ENCODE measurements around the gene PSMG3.
"Not testable (repeated sequence)": the region's sequence is repeated elsewhere in the genome, so short reads cannot be mapped to it uniquely, and the experiment has no call there.

The PSMG3 gene

DNA sequence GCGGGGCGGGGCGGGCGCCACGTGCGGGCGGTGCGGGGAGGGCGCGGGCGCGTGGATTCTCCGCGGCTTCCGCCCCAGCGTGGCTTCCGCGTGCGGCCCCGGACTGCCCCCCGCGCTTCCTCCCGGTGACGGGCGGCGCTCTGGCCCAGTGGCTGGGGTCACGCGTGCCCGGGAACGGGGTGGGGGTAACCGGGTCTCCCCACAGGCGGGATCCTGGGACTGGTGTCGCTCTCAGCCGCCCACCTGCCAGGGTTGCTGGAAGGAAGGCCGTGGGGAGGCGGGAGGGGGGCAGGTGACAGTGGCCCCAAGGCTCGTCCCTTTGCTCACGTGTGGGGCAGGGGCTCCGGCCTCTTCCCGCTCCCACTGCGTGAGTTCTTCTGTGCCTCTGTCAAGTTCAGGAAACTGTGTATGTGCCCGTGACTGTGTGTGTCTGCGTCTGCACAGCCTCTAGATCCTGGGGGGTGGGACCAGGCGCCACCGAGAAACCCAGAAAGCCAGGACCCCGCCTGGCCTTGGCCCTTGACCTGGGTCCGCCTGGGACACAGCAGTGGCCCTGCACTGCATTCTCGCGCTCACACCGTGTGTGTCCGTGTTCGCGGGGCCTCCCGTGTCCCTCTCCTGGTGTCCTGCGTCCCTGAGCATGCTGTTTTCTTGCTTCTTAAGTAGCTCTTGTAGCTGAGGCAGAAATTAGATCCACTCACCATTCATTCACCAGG, 38.4 kb downstream of the PSMG3 start:
- peak; percentile 43 to 59 (median 48) for DNase-seq

DNA sequence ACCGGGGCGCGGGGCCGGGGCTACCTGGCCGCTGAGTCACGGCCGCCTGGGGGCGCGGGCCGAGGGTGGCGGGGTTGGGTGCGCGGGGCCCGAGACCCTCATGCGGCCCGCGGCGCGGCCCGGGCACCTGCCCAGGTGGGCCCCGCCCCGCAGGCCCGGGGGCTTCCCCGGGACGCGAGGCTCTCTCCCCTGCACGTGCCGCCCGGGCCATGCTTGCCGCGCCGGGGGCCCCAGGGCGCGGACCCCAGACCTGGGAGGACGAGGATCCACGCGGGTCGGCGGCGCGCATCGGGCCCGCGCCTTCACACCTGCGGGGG, 38.9 kb downstream of the PSMG3 start:
- no peak for DNase-seq

DNA sequence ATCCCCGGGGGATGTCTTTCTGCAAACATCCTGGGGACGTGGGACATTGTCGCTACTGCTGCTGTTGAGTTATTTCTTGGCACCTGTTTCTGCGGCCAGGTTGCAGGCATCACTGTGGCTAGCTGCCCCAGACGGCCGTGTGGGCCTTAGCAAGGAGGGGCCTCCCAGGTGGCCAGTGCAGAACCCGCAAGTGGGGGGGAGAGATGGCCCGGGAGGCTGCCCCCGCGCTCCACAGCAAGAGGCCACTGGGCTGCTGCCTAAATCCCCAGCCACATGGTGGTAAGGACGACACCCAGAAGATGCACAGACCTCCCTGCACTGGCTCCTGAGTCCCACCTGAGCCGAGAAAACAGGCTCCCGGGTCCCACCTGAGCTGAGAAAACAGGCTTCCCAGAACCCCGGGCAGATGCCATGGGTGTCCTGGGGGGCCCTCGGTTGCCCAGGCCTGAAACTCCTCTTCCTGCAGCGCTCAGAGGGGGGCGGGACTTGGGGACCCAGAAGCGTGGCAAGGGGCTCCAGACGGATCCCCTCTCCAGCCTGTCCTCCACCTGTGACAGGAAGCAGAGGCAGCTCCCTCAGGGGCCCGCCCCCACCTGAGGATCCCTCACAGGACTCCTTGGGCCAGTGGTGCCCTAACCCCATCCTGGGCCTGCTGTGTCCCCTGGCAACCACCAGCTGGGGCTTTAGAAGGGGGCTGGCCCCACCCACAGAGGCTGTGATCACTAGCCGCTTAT, 40.3 kb downstream of the PSMG3 start:
- no peak for DNase-seq

DNA sequence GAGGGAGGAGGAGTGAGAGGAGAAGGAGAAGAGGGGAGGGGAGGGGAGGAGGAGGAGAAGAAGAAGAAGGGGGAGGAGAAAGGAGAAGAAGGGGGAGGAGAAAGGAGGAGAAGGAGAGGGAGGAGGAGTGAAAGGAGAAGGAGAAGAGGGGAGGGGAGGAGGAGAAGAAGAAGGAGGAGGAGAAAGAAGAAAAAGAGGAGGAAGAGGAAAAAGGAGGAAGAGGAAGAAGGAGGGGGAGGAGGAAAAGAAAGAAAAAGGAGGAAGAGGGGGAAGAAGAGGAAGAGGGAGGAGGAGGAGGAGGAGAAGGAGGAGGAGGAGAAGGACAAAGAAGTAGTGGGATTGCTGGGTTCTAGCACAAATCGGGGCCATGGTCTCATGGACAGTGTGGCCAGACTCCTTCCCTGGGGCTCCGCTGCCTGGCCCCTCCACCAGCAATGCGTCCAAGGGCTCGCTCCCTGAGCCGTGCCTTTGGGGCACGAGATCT, 43.5 kb downstream of the PSMG3 start:
- no peak for DNase-seq

DNA sequence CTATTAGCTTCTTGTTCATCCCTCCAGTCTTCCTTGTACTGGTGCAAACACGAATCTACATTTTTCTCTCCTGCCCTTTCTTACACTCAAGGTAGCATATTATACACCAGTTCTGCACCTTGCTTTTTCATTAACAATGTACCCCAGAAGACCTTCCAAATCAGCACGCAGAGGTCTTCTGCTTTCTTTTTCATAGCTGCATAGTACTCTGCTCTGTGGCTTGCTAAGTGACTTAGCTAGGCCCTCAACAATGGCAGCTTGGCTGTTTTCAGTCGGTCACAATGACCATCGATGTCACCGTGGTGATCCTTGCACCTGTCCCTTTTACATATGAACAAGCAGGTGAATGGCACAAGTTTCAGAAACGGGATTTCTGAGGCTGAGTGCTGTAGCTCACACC, 44.4 kb downstream of the PSMG3 start:
- no peak for DNase-seq

DNA sequence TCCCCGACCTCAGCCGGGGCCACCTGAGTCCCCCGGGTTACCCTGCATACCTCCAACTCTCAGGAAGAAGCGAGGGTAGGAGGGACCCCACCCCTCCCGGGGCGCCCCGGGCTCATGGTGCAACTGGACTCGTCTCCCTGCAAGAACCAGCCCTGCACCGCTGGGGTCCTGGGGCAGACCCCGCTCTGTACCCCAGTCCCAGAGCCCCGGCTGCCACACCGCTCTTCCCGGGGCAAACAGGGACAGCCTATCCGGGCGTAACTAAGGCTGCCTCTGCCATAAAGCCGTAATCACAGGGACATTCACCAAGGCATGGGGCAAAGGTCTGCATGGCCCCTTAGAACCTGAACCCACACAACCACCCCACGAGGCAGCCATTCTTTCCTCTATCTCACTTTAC, 46.0 kb downstream of the PSMG3 start:
- DNase-seq = no peak

DNA sequence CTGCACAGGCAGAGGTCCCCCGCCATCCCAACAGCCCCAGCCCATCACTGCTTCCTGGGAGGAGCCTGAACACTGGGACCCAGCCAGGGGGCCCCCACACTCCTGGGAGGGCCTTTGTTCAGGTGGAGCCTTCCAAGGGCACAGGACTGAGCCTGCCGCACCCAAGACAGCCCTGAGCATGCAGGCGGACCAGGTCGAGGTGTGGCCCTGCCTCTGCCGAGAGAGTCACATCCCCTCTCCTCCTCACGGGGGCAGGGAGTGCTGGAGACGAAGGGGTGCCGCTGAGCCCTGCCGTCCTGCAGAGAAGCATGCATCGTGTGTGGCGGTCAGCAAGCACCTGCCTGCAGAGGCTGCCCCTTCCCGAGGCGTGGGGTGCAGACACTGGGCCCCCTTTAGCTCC, 46.6 kb downstream of the PSMG3 start:
- DNase-seq = no peak

DNA sequence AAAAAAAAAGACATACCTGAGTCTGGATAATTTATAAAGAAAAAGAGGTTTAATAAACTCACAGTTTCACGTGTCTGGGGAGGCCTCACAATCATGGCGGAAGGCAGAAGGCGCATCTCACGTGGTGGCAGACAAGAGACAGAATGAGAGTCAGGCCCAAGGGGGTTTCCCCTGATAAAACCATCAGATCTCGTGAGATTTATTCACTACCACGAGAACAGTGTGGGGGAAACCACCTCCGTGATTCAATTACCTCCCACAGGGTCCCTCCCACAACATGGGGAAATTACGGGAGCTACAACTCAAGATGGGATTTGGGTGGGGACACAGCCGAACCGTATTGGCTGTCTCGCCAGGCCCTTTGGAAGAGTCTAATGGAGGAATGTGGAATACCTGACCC, 48.4 kb downstream of the PSMG3 start:
- DNase-seq = peak; percentile 66 to 73 (median 73)

DNA sequence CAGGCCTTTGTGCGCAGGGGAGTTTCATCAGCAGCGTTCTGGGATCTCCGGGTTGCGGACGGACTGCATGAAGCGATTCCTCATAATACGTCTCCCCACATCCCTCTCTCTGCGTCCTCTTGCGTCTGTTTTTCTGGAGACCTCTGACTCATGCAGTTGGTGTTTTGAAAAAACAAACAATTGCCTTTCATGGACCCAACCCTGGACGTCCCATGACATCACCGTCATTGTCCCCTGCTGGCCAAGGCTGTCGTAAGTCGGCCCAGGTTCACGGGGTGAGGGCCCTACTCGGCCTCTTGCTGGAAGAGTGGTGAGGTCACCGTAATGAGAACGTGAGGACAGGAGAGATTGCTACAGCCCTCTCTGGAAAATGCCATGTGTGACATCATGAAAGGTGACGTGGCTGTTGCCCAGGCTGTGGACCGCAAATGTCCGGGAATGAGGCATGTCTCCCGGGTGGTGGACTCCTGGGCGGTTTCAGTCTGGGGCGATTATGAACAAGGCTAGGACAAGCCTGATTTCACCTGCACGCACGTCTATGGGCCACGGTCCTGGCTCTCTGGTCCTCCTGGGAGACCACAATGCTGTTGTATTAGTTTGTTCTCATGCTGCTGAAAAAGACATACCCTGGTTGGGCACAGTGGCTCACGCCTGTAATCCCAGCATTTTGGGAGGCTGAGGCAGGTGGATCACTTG, 49.1 kb downstream of the PSMG3 start:
- peak; percentile 77 to 83 (median 79) for DNase-seq

DNA sequence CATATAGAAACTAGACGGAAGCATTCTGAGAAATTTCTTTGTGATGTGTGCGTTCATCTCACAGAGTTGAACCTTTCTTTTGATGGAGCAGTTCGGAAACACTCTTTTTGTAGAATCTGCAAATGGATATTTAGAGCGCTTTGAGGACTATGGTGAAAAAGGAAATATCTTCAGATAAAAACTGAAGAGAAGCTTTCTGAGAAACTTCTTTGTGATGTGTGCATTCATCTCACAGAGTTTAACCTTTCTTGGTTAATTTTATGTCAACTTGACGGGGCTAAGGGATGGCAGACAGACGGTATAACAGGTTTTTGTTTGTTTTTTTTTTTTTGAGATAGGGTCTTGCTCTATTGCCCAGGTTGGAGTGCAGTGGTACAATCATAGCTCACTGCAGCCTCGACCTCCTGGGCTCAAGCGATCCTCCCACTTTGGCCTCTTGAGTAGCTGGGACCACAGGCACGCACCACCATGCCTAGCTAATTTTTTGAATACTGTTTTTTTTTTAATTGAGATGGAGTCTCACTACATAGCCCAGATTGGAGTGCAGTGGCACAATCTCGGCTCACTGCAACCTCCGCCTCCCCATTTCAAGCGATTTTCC, 50.4 kb downstream of the PSMG3 start:
- DNase-seq = not testable (repeated sequence)
